DMS 273 (cell line): ENCODE measurements around the gene ARRB1.
"Not testable (repeated sequence)": the region's sequence is repeated elsewhere in the genome, so short reads cannot be mapped to it uniquely, and the experiment has no call there.

Experiments used
- DNase-seq: peaks from one replicate; lab custom pipeline; 2025; ENCODE audit not compliant: unreplicated experiment; lab: John Stamatoyannopoulos, UW

ARRB1 gene

DNA sequence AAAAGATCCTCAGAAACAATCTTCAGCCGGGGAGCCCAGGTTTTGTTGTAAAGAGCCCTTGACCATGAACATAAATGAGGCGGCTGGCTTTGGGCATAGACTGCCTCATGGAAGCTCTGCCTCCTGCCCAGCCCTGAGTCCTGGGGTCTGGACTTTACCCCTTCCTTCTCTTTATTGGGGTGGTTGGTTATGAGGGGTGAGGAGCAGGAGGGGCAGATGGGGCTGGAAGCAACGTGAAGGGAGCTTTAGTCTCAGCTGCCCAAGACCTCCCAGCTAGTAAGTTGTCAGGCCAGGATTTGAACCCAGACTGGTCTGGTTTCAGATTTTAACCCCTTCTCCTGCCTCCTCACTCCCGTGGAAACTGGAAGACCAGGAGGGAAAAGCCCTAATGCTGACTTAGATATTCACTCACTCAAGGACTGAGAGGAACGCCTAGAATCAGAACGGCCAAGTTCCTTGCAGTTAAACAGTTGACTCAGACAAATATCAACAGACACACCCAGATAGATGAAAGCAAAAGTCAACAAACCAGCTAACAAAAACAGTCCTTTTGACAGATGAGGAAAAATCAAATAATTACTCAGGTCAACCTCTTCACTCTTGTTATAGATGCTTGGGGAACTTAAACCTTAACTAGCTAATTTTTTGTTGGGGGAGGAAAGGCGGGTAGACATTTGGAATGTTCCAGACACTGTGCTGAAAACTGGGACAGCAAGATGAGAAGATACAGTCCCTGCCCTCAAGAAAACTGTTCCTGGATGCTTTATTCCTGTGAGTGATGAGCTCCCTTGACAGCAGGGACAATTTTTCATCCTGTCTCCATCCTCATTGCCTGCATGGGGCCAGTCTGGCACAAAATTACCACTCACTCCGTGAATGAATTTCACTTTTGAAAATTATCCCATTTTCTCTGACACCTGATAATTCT, 20.8 kb upstream of the ARRB1 start:
- DNase-seq, result no peak

DNA sequence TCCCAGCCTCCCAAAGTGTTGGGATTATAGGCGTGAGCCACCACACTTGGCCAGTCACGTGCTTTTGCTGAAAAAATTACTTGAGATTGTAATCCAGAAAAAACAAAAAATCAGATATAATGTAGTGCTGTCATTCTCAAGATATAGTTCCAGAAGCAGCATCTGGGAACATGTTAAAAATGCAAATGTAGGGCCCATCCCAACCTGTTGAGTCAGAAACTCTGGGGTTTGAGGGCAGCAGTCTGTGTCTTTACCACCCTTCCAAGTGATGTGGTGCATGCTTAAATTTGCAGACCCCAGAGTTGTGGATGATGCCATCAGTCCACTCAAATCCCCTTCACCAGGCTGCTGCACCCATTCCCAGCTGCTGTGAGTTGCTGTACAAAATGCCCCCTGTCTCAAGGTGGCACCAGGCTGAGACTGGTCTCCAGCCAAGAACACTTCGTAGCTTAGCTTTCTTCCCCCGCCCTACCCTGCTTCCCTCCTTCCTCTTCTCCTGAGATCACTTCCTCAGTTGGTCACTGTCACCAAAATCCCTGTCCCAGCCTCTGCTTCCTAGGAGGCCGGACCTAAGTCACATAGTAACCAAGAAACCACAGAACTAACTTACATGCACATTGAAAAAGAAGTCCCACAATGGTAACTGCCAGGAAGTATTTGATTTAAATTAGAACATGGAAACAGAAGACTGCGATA, 18.2 kb upstream of the ARRB1 start:
- DNase-seq, result no peak

DNA sequence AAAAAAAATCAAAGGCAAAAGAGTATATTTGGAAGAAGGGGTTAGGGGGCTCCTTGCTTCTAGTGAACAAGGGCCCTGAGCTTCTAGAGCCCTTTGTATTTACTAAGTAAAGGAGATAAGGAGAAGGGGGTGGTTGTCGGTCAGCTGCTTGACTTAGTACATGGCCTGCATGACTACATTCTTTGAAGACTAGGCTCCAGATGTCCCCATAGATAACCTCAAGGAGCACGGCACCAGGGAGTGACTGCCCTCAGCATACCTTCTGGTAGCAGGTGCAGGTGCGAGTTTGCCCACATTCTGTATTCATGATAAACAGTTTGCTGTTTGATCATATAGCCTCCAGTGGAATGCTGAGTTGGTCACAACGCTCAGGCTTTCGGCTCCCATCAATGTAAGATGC, 15.4 kb upstream of the ARRB1 start:
- not testable (repeated sequence) for DNase-seq

DNA sequence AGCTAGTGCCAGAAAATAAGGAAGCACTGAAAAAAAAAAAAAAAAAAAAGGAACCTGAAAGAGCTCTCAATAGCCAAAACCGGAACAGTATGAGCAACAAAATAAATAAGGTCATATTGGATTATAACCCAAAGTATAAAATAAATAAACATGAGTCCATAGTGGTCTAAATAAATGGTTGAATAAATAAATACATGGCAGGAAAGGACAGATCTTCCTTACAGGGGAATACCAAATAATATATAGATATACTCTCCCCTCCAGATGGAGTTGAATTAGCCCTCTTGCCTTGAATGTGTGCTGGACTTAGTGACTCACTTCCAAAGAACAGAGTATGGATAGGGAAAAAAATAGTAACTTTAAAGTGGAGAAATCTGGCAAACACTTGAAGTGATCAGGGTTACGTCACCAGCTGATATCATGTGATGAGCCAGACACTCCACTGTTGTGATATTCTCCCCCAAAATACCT, 14.3 kb upstream of the ARRB1 start:
- no peak for DNase-seq

DNA sequence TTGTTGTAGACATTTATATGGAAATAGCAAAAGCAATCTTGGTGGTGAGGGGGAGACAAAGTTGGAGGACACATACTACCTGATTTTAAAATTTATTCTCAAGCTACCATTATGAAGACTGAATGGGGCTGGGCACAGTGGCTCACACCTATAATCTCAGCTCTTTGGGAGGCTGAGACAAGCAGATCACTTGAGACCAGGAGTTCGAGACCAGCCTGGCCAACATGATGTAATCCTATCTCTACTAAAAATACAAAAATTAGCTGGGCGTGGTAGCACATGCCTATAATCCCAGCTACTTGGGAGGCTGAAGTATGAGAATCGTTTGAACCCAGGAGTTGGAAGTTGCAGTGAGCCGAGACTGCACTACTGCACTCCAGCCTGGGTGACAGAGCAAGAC, 10.8 kb upstream of the ARRB1 start:
- DNase-seq, result not testable (repeated sequence)

DNA sequence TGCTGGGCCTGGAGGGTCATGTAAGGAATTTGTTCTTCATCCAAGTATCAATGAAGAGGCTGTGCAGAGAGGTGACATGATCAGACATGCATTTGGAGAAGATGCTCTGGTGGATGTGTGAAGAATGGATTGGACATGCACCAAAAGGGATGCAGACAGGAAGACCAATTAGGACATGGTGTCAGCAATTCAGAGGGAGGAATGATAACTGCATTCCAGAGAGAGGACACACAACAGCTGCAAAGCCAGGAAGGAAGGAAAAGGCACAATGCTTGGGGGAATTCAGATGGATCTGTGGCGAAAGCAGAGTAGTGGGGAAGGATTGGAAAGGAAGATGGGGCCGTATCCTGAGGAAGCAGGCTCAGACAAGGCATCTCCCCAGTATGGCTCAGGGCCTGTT, 5.2 kb upstream of the ARRB1 start:
- DNase-seq, result no peak

DNA sequence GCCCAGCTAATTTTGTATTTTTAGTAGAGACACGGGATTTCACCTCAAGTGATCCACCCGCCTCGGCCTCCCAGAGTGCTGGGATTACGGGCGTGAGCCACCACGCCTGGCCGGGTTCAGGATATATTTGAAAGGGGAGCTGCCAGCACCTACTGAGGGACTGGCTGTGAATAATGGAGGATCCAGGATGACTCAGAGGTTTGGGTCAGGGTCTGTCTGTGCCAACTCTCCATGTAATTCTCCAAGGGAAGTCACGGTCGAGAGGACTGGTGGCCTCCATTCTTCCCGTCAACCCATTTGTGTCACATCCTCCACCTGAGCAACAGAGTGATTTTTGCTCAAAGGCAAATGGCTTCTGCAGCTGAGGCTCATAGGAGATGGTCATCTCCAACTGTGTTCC, 3.6 kb upstream of the ARRB1 start:
- DNase-seq, result no peak

DNA sequence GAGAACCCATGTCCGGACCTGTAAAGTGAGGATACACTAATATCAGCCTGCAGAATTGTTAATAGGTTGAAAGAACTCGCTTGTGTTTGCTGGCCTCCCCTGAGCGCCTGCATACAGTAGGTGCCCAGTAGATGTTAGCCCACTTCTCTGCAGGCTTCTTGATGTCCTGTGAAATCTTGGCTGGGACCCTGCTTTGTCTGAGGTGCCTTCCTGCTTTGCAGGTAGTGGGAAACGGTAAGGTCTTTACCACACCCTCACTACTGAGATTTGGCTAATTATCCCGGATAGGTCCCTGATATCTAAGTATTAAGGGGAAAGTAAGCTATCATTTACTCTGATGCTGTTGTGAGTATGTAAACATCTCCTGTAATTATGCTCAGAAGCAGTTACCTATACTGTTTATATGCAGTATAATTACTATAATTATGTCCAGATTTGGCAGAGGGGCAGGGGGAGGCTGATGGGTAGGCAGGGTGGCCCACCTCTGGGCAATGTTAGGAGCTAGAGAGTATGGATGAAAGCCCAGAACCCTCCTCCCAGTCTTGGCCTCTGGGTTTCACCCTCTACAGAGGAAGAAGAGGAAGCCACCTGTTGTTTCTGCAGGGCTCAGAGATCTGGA, 1.2 kb upstream of the ARRB1 start:
- no peak for DNase-seq

DNA sequence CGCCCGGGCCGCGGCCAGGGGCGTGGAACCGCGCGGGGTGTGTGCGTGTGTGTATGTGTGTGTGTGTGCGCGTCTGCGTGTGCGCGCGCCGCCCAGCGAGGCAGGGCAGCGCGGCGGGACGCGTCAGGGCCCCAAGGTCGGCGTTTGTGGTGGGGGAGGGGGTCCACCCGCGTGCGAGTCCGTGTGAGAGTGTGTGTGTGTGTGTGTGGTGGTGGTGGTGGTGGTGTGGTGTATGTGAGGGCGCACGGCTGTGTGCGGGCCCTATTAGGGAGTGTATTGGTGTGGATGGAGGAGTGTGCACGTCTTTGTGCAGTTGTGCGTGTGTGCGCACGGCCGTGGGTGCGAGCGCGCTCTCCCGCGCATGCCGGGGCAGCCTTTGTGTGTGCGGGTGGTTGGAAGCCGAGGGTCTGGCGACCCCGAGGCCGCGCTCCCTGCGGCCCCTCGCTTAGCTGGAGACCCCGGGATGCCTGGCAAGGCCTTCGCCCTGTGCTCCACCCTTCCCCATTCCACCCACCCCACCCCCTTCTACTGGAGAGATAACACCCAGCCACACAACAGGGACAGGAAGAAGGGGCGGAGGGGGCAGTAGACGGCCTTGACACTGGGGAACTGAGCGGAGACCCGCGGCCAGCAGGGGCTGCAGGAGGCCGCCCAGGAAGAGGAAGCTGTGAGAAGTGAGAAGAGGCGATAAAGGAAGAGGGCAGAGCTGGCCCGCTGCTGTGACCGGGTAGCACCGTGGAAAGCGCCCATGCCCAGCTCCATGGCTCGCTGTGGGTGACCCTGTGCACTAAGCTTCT, 528 bp upstream of the ARRB1 start:
- peak; percentile 35 for DNase-seq

DNA sequence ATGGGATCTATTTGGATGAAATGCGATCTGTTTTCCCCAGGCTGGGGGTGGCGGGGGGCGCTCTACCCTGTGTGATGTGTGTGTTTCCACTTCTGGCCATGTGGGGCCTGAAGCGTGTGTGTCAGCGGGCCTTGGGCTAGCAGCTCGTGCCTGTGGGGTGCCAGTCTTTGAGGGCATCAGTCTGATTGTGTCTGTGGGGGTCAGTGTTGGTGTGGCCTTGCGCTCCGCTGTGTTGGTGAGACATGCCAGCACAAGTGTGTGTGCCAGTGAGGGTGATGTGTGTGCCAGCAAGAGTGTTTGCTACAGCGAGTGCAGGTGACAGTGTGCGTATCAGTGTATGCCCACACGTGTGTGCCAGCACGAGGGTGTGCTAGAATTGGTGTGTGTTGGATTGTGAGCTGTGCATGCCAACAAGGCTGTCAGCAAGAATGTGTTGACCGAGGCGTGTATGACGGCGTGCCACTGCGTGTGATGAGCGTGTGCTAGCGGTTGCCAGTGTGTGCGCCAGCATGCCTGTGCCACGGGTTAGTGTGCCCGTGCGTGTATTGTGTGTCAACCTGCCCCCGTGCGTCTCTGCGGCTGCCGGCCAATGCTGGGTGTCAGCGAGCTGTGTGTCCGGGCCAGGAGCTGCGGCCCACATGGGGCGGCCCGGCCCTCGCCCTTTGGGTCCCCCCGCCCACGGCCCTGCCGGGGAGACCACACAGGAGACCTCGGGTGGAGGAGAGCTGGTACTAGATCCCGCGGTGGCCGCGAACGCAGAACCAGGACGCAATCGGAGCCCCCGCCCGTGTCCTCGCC, 519 bp downstream of the ARRB1 start:
- DNase-seq, result peak; percentile 74

DNA sequence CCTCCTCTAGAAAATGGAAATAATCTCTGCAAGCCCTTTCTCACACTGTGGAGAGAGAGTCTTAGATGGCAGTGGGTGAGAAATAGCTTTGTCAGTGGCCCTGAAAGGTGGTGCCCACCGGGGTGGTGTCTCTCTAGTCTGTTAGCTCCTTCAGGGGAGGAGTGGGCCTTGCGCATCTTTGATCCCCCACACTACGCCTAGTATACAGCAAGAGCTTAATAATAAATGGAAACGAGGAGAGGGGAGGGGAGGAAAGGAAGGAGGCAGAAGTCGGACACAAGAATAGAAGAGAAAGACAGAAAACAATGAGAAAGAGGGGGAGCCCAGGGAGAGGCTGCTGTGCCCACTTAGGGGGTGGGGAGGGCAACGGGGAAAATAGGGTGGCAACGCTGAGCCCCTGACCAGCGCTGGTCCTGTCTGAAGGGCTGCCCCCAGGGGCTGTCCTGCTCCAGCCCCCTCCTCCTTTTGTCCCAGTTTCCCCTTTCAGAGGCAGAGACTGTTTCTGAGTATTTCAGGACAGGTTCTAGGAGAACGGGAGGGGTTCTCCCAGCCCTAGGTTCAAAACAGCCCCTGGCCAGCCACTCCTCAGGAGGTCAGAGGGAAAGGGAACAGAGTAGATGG, 1.2 kb downstream of the ARRB1 start:
- no peak for DNase-seq

DNA sequence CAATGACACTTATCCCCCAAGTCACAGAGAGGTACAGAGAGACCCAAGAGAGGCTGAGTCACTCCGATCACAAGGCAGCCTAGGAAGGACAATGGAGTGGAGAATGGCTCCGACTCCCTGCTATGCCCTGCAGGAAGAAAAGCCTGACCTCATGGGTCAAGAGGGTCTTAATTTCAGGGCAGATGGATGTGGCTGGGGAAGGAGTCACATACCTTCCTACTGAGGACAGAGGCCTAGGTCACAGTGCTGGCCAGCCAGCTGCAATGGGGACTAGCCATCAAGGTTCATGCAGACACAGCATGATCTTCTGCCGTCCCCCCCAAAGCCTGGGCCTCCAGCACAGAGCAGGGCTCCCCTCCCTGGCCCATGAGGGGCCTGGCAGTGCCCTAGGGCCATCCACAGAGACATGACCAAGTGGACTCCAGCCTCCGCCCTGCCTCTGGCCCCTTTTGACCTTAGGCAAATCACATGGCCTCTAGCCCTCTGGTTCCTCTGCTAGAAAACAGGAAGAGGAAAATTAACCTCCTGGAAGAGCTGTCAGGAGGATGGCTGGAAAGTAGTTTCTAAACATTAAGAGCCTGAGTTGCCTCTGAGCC, 1.8 kb downstream of the ARRB1 start:
- DNase-seq, result no peak

DNA sequence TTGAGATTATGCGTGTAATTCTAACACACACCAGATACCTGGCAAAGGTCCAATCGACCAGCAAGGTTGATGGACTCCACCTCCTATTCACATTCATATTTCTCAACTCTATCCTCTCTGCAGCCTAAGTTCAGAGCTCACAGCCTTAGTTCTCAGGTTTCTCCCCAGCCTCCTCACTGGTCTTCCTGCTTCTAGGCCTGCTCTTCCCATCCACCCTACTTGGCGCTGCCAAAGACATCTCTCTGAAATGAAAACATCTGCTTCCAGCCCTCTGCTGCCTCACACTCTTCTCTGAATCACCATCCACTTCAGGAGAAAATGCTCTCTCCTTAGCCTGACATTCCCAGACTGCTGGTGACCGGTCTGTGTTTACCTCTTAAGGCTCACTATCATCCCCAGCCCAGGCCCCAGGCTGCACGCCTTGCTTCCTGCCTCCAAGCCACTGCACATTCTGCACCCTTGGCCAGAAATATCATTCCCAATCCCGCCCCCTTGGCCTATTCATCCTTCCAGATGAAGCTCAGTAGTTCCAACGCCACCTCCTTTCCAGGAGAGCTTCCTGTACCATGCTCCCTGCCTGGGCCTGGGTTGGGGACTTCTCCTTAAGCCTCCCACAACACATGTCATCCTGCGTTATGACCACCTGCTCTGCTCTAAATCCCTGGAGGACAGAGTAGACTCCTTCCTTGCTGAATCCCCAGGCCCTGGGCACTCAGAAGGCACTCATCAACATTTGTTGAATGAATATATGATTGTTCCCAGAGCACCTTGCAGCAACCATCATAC, 3.5 kb downstream of the ARRB1 start:
- DNase-seq, result peak; percentile 68

DNA sequence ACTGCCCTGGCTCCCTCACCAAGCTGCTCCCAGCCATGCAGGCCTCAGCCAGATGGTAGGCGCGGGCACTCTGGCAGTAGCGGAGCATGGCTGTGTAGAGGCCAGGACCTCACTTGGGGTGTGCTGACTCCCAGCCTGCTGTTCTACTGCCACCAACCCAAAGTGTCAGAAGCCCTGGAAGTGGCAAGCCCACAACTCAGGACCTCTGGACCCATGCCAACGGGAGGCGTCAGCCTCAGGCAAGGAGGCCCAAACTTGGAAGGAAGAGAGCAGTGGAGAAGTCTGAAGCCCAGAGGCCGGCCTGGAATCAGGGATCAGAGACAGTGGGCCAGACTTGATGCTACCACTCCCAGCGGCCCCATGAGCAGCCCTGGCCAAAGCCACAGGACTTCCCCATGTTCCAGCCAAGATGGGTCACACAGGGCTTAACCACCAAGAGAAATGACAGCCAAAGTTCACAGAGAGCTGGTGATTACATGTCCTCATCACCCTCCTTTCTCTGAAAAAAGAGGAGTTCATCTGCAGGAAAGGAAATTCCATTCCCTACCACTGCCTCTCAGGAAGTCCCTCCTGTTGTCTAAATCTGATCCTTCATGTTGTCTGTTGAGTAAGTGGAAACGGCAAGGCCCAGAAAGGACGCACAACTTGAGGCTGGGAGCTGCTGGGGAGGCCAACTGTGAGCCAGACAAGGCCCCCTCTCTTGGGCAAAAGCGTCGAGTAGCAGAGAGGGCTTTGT, 4.4 kb downstream of the ARRB1 start:
- DNase-seq, result peak; percentile 84

DNA sequence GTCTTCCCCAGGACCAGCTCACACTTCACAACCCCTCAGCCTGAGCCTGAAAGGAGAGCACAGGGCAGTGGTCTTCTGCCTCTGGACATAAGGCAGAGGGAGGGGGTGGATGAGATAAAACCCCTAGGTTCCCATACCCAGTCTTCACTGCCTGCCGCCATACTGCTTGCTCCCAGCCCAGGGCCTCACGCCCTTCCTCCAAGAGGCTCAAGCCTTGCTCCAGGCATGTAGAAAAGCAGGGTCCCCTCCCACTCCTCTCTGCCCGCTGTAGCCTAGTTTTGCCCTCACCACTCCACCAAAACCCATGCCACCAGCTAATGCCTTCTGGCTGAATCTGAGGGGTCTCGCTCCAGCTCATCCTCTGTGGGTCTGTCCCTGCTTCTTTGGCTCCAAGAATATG, 5.2 kb downstream of the ARRB1 start:
- no peak for DNase-seq

DNA sequence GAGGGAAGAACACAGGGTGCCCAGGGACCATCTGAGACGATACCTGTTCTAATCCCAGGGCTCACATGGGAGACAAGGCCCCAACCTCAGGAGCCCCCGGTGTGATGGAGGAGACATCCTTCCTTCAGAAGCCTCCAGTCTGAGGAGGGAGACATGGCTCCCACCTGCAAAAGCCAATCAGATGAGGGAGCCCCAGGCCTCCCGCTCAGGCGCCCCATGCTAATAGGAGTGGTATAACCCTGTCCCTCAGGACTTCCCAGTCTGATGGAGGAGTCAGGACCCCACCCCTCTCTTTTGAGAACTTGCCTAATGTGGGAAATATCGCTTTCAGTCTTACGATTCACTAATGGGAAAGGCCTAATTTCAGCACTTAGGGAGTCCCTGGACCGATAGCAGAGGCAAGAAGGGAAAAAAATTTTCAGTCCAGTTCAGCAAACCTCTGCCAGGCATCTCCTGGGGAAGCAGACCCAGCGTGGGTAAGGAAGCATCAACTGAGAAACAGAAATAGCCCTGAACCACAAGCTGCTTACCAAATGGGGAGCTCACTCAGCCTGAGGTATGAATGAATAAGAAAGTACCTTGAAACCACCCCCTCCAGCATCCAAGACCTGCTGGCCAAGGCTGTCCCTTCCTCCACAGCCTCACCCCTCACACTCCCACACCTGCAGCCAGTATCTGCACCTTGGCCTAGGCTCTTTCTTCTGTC, 5.9 kb downstream of the ARRB1 start:
- no peak for DNase-seq

DNA sequence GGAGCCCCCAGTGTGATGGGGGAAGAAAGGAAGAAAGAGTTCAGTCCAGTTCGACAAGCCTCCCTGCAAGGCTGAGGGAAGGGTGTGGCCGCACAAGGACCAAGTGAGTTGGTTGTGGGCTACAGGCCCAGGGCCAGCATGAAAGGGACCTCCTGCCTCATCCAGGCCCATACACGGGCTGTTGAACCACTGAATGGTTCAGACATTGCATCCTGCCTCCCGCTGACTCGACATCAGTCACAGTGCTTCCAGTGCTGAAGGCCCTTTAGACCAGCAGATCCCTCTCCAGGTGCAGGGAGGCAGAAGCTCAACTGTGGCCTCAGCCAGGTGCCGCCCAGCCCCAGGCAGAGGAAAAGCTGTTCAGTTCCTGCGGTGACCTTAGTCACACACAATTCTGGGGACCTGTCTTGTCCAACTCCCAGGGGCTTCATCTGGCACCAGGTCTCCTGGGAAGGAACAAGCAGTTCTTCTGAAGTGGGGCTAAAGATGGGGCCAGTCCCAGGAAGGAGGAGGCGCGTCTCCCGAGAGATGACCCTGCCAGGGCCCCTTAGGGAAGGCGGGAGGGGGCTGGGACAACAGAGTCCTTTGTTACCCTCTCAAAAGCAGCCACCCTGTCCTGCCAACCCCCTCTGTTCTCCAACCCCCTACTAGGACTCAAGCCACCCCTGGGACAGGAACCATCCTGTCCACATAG, 6.6 kb downstream of the ARRB1 start:
- DNase-seq, result no peak
